HG03558 (cell line): Measurements from ENCODE around the gene RNASE1.
"Not testable (repeated sequence)": the region's sequence is repeated elsewhere in the genome, so short reads cannot be mapped to it uniquely, and the experiment has no call there.

Experiments used
- ATAC-seq: cut with Tn5 transposase; IDR thresholded peaks from one replicate; pipeline ENCODE4 v1.9.1; 2021; ENCODE audit warnings: moderate number of reproducible peaks; ENCODE audit not compliant: unreplicated experiment; ENCODE audit errors: extremely low read depth

The RNASE1 gene

DNA sequence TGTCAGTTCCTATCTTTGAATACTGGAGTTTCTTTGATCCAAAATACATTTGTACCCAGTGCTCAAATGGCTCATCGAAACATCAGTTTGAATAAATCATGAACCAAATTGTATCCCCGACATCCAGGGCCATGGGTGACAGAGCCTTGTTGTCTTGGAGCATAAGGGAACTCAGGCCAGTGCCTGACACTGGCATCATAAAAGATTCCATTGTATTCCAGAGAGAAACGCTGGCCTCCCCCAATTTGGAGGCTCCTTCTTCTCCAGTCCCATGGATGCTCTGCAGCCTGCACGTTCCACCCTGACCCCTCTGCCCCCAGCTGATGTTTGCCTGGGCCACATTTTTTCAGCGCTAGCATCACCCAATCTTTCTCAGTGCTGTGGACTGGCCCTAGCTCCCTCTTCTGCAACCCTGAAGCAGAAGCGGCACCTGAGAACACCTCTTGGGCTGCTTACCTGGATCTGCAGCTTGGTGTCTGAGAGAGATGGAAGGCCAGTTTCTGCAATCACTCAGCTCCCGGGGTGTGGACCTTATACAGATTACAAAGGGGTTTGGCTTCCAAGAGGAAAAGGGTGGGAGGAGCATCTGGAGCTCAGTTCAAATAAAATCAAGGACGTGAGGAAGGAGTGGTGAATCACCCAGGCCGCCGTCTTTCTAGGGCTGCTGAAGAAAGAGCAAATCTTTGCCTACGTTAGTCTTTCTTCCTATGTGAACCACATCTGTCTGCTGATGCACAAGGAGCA, at the start of gene RNASE1:
TSS of gene RNASE1 (minus strand) at position 504 of the 744 bp plus-strand sequence. CDS start 776 bp downstream, outside the sequence.
- no peak for ATAC-seq

DNA sequence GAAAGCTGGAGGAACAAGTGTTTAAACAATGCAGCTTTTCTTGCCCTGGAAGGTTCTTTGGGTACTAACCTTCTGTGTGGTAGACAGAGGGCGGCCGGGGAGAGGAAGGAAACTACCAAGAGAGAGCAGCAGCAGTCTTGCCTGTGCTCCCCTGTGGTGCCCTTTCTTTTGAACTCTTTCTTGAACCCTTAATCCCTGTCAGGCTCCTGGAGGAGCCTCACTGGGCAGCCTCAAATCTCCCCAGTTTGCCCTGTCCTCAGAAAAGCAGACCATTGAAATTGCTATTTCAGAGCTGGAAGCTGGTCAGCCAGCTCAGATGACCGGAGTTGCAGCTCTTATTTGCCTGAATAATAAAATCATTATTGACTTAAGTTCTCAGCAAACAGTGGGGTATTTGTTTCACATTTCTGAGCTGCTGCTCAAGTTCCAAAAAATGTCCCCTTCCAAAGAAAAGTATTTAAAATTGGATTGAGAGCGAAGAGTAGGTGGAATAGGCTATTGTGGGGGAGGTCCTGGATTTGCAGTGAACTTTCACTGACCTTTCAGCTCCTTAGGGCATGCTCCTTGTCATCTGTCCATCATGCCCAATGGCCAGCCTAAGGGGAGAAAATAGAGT, 46.4 kb upstream of the RNASE1 start:
- no peak for ATAC-seq

DNA sequence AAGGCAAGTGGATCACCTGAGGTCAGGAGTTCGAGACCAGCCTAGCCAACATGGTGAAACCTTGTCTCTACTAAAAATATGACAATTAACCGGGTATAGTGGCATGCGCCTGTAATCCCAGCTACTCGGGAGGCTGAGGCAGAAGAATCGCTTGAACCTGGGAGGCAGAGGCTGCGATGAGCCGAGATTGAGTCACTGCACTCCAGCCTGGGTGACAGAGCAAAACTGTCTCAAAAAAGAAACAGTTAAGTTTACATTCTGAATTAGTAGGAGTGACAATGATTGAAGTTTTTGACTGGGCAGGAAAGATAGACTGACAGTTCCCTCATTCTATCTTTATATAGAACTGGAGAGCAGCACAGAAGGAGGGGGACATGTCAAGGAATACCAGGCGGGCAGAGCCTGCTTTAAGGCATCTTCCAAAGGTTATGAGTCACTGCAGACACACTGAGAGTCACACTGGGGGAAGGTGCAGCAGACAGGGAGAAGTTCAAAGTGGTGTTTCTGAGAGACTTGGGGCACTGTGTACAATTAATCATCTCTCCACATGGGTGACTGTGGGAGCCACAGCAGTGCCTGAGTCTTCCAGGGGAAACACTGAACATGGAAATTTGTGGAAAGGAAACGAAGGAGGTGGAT, 45.8 kb upstream of the RNASE1 start:
- ATAC-seq, result no peak

GRCh38 chr14:20846560-20846959, 43.9 kb upstream of the RNASE1 start:
- ATAC-seq, result no peak

DNA sequence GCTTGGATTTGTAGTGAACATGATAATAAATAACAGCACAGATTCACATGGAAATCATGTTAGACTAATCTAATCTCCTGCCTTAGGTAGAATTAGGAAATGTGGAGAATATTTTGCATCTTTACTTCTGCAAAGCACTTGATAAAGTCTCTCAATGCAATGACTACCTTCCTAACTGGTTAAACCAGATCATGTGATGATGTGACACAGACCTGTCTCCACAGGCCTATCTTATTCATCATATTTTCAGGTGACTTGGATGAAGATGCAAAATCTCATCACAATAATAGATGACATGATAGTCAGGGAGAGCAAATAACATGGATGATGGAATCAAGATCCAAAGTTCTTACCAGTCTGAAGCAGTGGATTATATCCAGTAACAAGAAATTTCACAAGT, 38.5 kb upstream of the RNASE1 start:
- ATAC-seq, result no peak

DNA sequence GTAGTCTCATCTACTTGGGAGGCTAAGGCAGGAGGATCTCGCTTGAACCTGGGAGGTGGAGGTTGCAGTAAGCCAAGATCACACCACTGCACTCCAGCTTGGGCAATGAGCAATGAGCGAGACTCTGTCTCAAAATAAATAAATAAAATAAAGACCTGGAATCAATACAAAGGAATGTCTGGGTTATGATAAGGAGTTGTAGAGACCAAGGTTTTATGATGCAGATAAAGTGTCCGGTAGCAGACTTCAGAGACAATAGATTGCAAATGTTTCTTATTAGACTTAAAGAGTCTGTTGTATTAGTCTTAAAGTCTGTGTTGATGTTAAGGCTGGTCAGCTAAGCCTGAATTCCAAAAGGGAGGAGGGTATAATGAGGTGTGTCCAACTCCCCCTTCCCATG, 35.2 kb upstream of the RNASE1 start:
- no peak for ATAC-seq

- ATAC-seq, result no peak
These were observed 34.2 kb upstream of the RNASE1 start for GRCh38 chr14:20836668-20837338.

DNA sequence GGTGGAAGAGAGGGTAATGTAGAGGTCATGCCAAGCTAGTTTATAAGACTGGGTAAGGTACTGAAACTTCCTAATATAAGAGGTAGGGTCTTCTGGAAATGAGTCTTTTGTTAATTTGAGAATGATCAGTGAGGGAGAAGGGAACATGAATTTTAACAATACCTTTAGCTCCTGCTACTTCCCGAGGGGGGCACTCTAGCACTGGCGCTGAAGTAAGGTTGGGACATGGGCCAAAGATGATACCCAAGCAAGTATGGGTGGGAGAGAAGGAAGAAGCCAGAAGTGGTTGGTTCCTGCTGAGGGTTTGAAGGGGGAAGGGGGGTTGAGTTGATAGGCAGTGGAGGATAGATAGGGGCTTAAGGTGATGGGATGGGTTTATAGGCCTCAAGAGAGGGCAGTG, 32.3 kb upstream of the RNASE1 start:
- no peak for ATAC-seq

- ATAC-seq, result no peak
These were observed 28.2 kb upstream of the RNASE1 start for GRCh38 chr14:20830831-20831230.

- not testable (repeated sequence) for ATAC-seq
These were observed 25.5 kb upstream of the RNASE1 start for GRCh38 chr14:20828024-20828694.

DNA sequence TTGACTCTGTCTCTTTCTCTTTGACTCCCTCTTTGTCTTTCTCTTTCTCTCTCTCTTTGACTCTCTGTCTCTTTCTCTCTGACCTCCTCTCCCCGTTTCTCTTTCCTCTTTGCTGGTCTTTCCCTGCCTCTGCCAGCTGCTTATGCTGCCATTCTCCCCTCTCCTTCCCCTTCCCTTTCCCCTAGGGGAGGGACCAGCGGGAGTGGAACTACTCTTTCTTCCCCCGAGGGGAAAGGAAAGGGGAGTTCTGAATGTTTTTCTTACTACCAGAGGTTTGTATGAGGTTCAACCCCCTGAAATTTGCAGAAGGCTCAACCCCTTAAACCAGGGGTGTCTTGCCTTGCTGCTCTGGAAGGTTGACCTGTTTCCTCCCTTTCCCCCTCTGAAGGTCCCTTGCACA, 24.7 kb upstream of the RNASE1 start:
- ATAC-seq, result no peak

GRCh38 chr14:20826666-20827065, 24.0 kb upstream of the RNASE1 start:
- ATAC-seq, result not testable (repeated sequence)

DNA sequence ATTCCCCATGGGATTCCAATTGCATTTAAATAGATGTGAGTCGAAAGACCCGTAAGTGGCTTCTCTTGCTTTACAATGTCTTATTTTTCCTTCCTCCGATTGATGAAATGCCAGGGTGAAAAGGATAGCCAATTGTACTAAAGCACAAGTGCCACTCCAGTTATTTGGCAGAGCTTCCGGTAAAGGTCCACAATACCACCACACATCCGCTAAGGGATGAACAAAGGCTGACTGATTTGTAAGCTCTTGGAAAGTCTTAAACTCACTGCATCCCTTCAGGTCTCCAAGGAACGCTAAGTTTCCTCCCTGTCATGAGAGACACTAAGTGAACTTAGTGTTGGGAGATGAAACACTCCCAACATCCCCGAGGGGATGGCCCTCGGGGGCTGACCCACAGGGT, 21.2 kb upstream of the RNASE1 start:
- ATAC-seq, result no peak

DNA sequence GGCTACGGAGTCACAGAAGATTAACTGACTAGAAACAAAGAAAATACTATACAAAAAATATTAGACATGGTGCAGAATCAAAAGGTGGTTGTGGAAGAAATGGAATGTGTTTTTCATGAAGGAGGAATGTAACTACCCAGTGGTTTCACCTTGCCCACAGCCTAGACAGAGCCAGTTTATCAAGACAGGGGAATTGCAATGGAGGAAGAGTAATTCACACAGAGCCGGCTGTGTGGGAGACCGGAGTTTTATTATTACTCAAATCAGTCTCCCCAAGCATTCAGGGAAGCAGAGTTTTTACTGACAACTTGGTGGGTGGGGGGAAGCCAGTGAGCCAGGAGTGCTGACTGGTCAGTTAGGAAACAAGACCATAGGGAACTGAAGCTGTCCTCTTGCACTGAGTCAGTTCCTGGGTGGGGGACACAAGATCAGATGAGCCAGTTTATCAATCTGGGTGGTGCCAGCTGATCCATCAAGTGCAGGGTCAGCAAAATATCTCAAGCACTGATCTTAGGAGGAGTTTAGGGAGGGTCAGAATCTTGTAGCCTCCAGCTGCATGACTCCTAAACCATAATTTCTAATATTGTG, 19.0 kb upstream of the RNASE1 start:
- ATAC-seq, result not testable (repeated sequence)

DNA sequence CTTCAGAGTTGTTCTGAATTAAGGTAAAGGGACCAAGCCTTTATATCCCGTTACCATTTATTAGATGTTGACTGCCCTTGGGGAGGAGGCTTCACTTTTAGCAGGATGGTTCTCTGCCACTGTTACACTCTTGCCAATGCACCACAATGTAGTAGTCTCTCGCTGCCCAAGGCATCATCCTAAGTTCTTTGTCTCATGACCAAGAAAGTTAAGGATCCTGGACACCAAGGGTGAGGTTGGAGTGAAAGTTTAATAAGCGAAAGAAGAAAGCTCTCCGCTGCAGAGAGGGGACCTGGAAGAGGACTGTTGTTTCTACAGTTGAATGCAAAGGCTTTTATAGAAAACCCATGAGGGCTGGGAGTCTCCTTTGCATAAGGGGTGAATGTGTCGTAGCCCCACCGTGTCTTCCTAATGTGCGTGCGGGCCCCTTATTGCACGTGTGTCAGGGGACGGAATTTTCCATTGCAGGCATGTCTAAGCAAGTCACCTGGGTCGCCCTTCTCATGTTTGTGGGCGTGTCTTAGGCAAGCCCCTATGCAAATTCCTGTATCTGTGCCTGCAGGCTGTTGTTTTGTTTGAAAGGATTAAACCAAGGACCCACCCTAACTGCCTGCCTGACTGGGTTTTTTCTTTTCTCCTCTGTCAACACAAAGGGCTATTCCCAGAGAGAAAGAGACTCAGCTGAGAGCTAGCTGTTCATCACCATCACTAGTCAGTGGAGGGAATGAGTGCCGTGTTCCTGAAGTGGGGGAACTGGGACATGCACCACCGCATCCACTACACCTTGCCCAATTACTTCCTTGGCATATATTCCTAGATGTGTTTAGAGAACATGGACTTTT, 17.6 kb upstream of the RNASE1 start:
- ATAC-seq, result no peak

- no peak for ATAC-seq
These were observed 16.2 kb upstream of the RNASE1 start for GRCh38 chr14:20818861-20819260.

GRCh38 chr14:20815946-20816345, 13.3 kb upstream of the RNASE1 start:
- not testable (repeated sequence) for ATAC-seq

DNA sequence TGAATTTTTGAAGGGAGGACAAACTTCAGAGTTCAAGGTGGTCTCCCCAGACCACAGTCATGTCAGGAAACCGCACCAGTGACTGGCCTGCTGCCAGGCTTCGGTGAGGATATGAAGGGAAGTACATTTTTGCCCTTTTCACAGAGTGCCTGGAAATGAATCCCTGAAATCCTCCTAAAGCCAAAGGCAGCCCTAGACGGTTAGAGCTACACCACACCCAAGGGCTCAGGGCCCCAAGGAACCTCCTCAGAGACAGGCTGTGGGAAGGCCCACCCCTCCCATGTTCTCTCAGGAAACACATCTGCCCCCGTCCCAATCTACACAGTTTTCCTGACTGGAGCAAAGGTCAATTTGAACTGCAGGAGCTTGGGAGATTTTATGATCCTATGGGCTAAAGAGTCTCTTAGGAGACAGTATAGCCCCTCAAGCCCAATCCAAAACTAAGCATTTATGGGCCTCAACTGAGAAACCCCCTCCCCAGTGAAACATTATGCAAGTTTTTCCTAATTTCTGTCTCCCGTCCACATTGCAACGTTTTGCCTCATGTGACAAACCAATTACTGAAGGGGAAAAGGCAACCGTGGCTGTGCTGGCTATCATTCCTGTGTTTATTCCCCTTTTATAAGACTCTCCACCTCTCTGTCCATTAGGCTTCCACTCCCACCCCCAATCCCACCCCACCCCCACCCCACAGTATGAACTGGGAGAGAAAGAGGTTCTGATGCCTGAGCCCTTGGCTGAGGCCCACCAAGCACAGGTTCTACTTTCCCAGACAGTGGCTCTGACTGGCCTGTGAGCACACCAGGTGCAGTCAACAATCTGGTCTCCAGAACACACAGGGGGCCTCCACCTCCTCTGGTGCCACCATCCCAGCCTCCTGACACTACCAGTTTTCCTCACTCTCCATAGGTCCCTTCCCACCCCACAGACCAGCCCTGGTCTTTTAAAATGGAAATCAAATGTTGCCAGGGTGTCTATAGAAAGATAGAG, 9.6 kb upstream of the RNASE1 start:
- no peak for ATAC-seq
